Activated CD4-positive, alpha-beta T cell treated with anti-CD3 and anti-CD28 coated beads, Interleukin-2, amount 50 U/mL, for 1 hour (primary cell): Measurements from ENCODE around the gene PPFIA1.
"Not testable (repeated sequence)": the region's sequence is repeated elsewhere in the genome, so short reads cannot be mapped to it uniquely, and the experiment has no call there.

Experiments used
- DNase-seq: peaks from one replicate; pipeline ENCODE4 v3.0.0-alpha.2; 2020

PPFIA1 gene

DNA sequence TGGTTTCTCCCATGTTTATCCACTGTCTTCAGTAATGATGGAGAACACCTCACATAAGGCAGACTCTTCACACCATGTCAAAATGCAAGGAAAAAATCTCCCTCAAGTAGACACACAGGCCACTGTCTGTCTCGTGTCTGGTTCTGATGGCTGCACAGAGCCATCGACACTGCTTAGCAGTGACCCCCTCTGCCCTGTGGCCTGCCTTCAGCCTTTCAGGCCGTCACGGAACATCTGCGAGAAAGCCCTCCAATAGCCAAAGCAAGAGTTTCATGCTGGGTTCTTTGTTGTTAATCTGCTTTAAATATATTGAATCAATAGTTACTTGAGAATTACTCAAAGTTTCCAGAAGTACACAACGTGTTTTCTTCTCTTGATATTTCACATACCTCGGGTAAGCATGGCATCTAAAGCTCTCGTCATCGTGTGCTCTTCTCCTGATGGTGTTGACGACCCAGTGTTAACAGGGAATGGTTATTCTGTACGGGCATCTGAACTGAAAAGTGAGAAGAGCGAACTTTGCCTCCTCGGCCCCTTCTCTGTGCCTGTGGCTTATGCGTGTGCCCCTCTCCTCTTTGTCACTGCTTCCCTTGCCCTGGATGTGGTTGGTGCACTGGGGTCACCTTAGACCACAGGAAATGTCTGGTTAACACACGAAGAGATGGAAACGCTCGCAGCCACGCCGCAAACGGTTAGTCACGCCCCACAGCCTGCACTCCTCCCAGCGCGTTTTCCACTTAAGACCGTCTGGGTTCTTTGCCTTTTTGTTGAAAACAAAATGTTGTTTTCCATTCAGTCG, 94.5 kb downstream of the PPFIA1 start:
- DNase-seq: peak; percentile 50

DNA sequence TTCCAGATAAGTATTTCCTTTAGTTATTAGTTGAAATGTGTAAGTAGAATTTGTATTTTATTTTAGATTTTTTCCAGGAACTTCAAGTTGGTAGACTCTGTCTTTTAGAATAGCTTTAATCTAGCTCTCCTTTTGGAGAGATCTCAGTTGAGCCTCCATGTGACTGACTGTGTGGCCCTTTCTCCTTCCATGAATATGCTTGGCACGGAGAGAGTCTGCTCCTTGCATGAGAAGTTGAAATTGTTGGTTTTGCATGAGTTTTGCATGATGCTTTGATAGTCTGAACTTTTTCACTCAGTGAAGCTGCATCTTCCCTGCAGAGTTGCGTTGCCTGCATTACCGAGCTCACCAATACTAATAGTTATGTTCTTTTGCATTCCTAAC, 95.0 kb downstream of the PPFIA1 start:
- no peak for DNase-seq

DNA sequence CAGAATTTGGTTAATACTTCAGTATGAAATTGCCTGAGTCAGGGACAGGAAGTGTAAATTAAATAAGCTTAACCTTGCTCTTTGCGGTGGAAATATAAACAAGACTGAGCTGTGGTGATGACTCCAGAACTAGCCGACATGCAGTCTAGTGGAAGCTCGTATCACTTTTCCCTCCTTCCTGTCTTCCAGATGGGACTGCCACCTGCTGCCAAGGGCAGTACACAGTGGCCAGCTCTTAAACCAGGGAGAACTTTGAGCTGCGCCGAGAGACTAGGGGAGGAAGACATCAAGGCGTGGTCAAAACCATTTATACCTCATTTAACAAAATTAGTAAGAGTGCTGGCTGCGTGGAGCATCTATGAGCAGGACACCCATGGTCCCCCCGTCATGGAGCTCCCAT, 96.6 kb downstream of the PPFIA1 start:
- no peak for DNase-seq

DNA sequence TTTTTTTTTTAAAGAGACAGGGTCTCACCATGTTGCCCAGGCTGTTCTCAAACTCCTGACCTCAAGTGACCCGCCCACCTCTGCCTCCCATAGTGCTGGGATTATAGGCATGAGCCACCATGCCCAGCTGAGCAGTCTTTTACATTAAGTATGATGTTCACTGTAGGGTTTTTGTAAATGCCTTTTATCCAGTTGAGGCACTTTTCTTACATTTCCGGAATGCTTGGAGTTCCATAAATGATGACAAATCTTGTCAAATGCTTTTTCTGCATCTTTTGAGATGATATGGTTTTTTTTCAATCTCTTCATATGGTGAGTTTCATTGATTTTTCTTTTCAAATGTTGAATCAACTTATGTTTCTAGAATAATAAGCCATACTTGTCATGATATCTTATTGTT, 98.5 kb downstream of the PPFIA1 start:
- no peak for DNase-seq

GRCh38 chr11:70371241-70371640, 100.8 kb downstream of the PPFIA1 start:
- DNase-seq: no peak

GRCh38 chr11:70372076-70372475, 101.6 kb downstream of the PPFIA1 start:
- DNase-seq: no peak

GRCh38 chr11:70376621-70377020, 106.1 kb downstream of the PPFIA1 start:
- DNase-seq: no peak

- no peak for DNase-seq
These were observed 107.2 kb downstream of the PPFIA1 start for GRCh38 chr11:70377645-70378044.

GRCh38 chr11:70378506-70379134, 108.1 kb downstream of the PPFIA1 start:
- DNase-seq: no peak

- DNase-seq: no peak
These were observed 110.9 kb downstream of the PPFIA1 start for GRCh38 chr11:70381350-70381749.

DNA sequence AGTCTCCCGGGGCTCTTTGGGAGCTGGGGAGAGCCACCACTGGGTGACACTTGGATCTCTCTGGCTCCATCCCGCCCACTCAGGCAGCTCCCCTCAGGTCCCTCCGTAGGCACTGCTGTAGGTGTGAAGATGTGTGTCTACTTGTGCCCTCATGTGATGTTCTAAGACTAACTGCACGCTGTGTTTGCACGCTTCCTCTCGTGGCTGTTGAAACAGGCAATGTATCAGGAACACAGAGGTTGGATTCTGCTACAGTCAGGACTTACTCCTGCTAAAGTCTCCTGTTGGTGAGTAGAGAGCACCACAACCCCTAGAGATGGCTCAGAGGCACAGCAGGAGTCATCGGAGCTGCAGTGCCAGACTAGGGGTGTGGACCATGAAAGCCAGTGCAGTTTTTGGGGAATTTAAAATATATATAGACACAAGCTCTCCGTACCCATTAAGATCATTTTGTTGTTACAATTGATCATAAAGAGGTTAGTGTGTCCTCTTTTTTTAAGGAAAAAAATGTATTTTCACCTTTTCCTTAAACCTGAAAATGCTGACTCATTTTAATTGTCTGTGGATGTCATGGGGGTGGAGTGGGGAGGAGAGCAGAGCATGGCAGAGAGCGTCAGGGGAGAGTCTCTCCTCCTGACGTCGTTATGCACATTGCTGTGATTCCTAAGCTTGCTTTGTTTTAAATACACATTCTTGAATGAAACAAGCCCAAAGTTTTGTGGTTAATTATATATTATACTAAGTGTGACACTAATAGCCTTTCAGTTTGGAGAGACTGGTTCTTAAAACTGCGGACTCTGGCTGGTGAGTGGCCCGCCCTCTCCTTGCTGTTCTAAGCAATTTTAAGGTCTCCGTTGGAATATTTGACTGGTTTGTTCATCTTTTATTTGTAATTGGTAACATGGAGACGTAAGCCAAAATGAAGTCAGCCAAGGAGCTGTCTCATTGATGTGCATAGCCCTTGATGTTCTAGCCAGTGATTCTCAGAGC, 111.7 kb downstream of the PPFIA1 start:
- no peak for DNase-seq

GRCh38 chr11:70383664-70384565, 113.4 kb downstream of the PPFIA1 start:
- no peak for DNase-seq

DNA sequence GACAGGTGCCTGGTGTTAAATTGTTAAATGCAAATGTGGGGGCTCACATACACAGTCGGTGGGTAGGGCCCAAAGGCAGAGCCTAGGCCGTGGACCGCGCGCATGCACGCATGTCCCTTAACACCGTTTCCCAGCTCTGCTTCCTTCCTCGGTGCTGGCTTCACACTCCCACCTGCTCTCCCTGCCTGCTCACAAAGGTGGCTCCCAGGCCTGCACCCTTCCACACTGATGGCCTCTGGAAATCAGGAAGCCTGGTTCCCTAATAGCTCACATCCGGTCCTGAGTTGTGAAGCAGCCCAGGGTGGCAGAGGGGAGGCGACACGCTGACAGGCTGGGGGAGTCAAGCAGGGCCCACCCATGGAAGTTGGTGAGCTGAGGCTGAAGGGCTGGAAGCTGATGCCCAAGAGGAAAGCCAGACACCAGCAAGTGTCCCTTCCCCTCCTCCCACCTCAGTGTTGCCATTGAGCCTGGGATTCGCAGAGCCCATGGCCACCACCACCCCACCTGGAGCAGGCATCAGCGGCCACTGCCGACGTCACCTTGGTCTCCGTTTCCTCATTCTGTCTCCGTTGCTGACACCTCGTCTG, 114.2 kb downstream of the PPFIA1 start:
- DNase-seq: no peak

DNA sequence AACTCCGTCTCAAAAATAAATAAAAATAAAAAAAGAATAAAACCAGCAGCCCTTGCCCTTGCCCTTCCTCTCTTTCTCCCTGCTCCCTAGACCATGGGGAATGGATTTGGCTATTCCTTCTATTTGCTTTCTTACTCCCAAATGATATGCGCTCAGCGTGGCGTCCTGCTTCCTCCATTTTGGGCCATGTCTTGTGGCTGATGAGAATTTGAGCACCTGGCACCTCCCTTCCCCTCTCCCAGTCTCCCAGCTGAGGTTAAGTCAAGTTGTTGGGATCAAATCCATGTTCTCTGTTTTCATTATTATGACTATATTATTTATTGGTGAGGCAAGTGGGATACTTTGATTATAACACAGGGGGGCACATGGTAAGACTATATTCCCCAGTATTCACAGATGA, 117.1 kb downstream of the PPFIA1 start:
- DNase-seq: no peak

- DNase-seq: no peak
These were observed 118.7 kb downstream of the PPFIA1 start for GRCh38 chr11:70389201-70389600.

- not testable (repeated sequence) for DNase-seq
These were observed 120.4 kb downstream of the PPFIA1 start for GRCh38 chr11:70390882-70391281.

GRCh38 chr11:70394211-70394950, 123.9 kb downstream of the PPFIA1 start:
- DNase-seq: no peak

- DNase-seq: no peak
These were observed 127.0 kb downstream of the PPFIA1 start for GRCh38 chr11:70397336-70397982.

DNA sequence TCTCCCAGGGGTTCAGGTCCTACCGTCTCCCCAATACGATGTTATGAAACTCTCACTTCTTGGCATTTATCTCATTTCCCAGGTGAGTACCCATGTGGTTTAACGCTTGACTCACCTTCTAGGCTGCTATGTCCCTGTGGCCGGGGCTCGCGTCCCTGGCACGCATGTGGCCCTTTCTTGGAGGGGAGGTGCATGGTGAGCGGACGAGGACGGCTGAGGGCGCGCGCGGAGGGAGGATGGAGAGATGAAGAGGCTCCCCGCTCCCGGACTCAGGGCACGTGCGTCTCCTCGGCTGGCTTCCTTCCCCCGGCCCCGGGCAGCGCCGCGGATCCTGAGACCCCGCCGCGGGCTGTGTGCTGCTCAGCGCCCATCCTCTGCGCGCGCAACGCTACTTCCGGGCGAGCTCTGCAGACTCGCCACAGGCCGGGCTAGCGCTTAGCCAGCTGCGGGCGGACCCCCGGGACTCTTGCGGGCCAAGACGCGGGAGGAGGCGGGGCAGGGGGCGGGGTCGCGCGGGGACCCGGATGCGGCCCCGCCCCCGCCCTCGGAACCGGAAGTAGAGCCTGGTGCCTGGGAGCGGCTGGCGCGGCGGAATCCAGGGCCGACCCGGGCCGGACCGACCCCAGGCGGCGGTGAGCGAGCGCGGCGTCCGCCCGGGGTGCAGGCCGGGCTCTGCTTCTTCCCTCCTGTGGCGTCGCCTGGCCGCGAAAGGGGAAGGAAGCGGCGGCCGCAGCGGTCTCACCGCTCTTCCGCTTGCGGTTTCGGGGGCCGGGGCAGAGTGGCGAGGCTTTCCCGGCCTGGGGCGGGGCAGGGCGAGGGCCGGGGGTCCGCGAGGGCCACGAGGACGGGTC, 127.7 kb downstream of the PPFIA1 start, which contains the start of gene CTTN:
TSS of gene CTTN (plus strand) at position 547 of the 851 bp plus-strand sequence. CDS start 8,769 bp downstream, outside the sequence.
- peak; percentile 52 for DNase-seq
